ENCODE measurements around the gene SAP30. TPM values are rescaled to one million over a fixed set of nuclear protein-coding genes. Genes with fewer than 3 reads are reported as not detected.

SAP30 gene
- total and polyA plus RNA-seq, 9 of the 15 experiments (the other 6 are each of a cell fraction or from before 2014, with no cell fraction given) = 5.9 to 51.1 (median 32.6) TPM

- TF ChIP-seq RBM39 (optimal IDR thresholded peaks at IDR 0.05; ENCODE audit: low read depth, low read length) (peak; percentile 52), ATF7 (IDR thresholded peaks at IDR 0.05) (peak; percentile 73), GTF2A2 (tag; IDR thresholded peaks at IDR 0.05) (no peak)
These were observed 35.6 kb upstream of the SAP30 start (continued) for GRCh38 chr4:173334891-173335752.

GRCh38 chr4:173337463-173337862, 33.3 kb upstream of the SAP30 start:
- no peak for DNase-seq (ENCODE audit: extremely low read depth in 1 of 4, low spot score in 3 of 4)
- WGBS (ENCODE audit: insufficient coverage, low coverage, missing lambda C conversion rate) = 88% methylated on average over 2 of the region's 2 CpGs
- H4K20me1 ChIP-seq (replicated peaks; ENCODE audit: control insufficient read depth, insufficient read depth, low read length) = no peaks in the 10 kb centered on the region; the same call in 1 of the 2 replicates
- BruUV-seq (replicated peaks) = no TSS peak
- TF ChIP-seq ZNF668 (CRISPR knock-in tag; IDR thresholded peaks at IDR 0.05) (no peak), HMBOX1 (IDR thresholded peaks at IDR 0.05) (peak; percentile 70)
- H3K9ac ChIP-seq (ENCODE audit: insufficient read depth in 1 of 2, low read depth in 2 of 2, low read length in 2 of 2) = no peak overlapping the region
- peaks cover 12% of the 10 kb centered on the region for H3K36me3 ChIP-seq (ENCODE audit: control insufficient read depth, insufficient read depth, low read length)
- in situ Hi-C loops (cut with MboI) = no loop called here
- no peak overlapping the region for H3K4me3 ChIP-seq
- intact Hi-C loops (cut with micrococcal nuclease) = loop anchor here (10.0 kb wide), 1 partner anchor 947 kb away; the partner anchor contains the start of genes CEP44 and FBXO8
- ATAC-seq = no peak
- CTCF ChIA-PET (ENCODE audit: low intra/inter-chr PET ratio) = no interaction called here
- no peak overlapping the region for H2AFZ ChIP-seq (ENCODE audit: low read depth, low read length)
- no peaks in the 10 kb centered on the region for H3K9me1 ChIP-seq (ENCODE audit: control insufficient read depth, insufficient read depth, low read length)
- FAIRE-seq = no peak
- H3K79me2 ChIP-seq (ENCODE audit: control insufficient read depth, insufficient read depth, low read length) = peaks cover 28% of the 10 kb centered on the region
- H3K4me1 ChIP-seq (replicated peaks in 1 of 2; ENCODE audit: control insufficient read depth in 2 of 2, insufficient read depth in 2 of 2, low read length in 2 of 2) = peaks cover 4 to 10% of the 10 kb centered on the region in 2 experiments; a peak in 3 of 5 replicates
- no peaks in the 10 kb centered on the region for H3K27me3 ChIP-seq (ENCODE audit: control insufficient read depth in 2 of 2, insufficient read depth in 2 of 2, low read length in 2 of 2)
- POLR2A ChIA-PET = interaction anchor here (4.5 kb wide), 1 partner anchor 8 kb away, joined by 39 read pairs; no protein-coding TSS in a partner anchor
- H3K4me2 ChIP-seq (ENCODE audit: insufficient read depth, low read length) = no peak overlapping the region
- H3K27ac ChIP-seq (ENCODE audit: extremely low read depth, low read depth, low read length) = no peak overlapping the region
- no peaks in the 10 kb centered on the region for H3K9me3 ChIP-seq (replicated peaks; ENCODE audit: control insufficient read depth, insufficient read depth, low read depth, low read length)
